ENCODE data around the gene IQCE.
A peak's percentile ranks its signal among the peaks of the same experiment; 100 is the strongest.

Gene IQCE

GRCh38 chr7:2660359-2661095, 101.7 kb downstream of the IQCE start:
- H3K79me2 ChIP-seq (ENCODE audit: control insufficient read depth, low read length) = no peaks in the 10 kb centered on the region
- H3K4me2 ChIP-seq (ENCODE audit: low read length) = no peak overlapping the region
- H3K4me1 ChIP-seq (ENCODE audit: control insufficient read depth, low read length) = no peaks in the 10 kb centered on the region
- no peak for TF ChIP-seq EZH2phosphoT487 (IDR thresholded peaks at IDR 0.05; ENCODE audit: borderline replicate concordance, low read length)
- peak; percentile 83 for TF ChIP-seq CTCF (IDR thresholded peaks at IDR 0.05; ENCODE audit: low read depth, low read length, poor library complexity, severe bottlenecking)
- no peaks in the 10 kb centered on the region for H4K20me1 ChIP-seq (ENCODE audit: control insufficient read depth, insufficient read depth, low read depth, low read length)
- H3K27ac ChIP-seq (ENCODE audit: low read depth, low read length) = no peak overlapping the region
- H3F3A ChIP-seq (ENCODE audit: control insufficient read depth, insufficient read depth) = no peaks in the 10 kb centered on the region
- no peaks in the 10 kb centered on the region for H3K36me3 ChIP-seq (ENCODE audit: control insufficient read depth, low read length)
- H3K9me2 ChIP-seq (replicated peaks; ENCODE audit: control insufficient read depth, low read length) = no peaks in the 10 kb centered on the region
- H3K4me3 ChIP-seq (ENCODE audit: low read length) = no peak overlapping the region
- no peaks in the 10 kb centered on the region for H3K9me3 ChIP-seq (ENCODE audit: control insufficient read depth, insufficient read depth, low read length)
- no peaks in the 10 kb centered on the region for H3K27me3 ChIP-seq (ENCODE audit: control insufficient read depth, low read length)

- no peaks in the 10 kb centered on the region for H3K36me3 ChIP-seq (ENCODE audit: control insufficient read depth, low read length)
- H3F3A ChIP-seq (ENCODE audit: control insufficient read depth, insufficient read depth) = no peaks in the 10 kb centered on the region
- no peaks in the 10 kb centered on the region for H4K20me1 ChIP-seq (ENCODE audit: control insufficient read depth, insufficient read depth, low read depth, low read length)
- no peak overlapping the region for H3K27ac ChIP-seq (ENCODE audit: low read depth, low read length)
- H3K4me3 ChIP-seq (ENCODE audit: low read length) = no peak overlapping the region
- H3K79me2 ChIP-seq (ENCODE audit: control insufficient read depth, low read length) = no peaks in the 10 kb centered on the region
- no peak overlapping the region for H3K4me2 ChIP-seq (ENCODE audit: low read length)
- H3K4me1 ChIP-seq (ENCODE audit: control insufficient read depth, low read length) = no peaks in the 10 kb centered on the region
- TF ChIP-seq CTCF (IDR thresholded peaks at IDR 0.05; ENCODE audit: low read depth, low read length, poor library complexity, severe bottlenecking) (peak; percentile 34), EZH2phosphoT487 (IDR thresholded peaks at IDR 0.05; ENCODE audit: borderline replicate concordance, low read length) (no peak)
- H3K9me3 ChIP-seq (ENCODE audit: control insufficient read depth, insufficient read depth, low read length) = no peaks in the 10 kb centered on the region
- no peaks in the 10 kb centered on the region for H3K9me2 ChIP-seq (replicated peaks; ENCODE audit: control insufficient read depth, low read length)
- no peaks in the 10 kb centered on the region for H3K27me3 ChIP-seq (ENCODE audit: control insufficient read depth, low read length)
Observed at GRCh38 chr7:2661096-2661449, 102.3 kb downstream of the IQCE start.

GRCh38 chr7:2661602-2662272, 103.0 kb downstream of the IQCE start:
- H3K4me2 ChIP-seq (ENCODE audit: low read length) = no peak overlapping the region
- no peak for TF ChIP-seq CTCF (IDR thresholded peaks at IDR 0.05; ENCODE audit: low read depth, low read length, poor library complexity, severe bottlenecking)
- no peak for TF ChIP-seq EZH2phosphoT487 (IDR thresholded peaks at IDR 0.05; ENCODE audit: borderline replicate concordance, low read length)

More at GRCh38 chr7:2661602-2662272, 103.0 kb downstream of the IQCE start:
- Histone ChIP-seq H3K9me2 (replicated peaks; ENCODE audit: control insufficient read depth, low read length) (no peaks in the 10 kb centered on the region), H3K4me1 (ENCODE audit: control insufficient read depth, low read length) (no peaks in the 10 kb centered on the region), H3K36me3 (ENCODE audit: control insufficient read depth, low read length) (no peaks in the 10 kb centered on the region), H3K9me3 (ENCODE audit: control insufficient read depth, insufficient read depth, low read length) (no peaks in the 10 kb centered on the region), H3K4me3 (ENCODE audit: low read length) (no peak overlapping the region), H3F3A (ENCODE audit: control insufficient read depth, insufficient read depth) (no peaks in the 10 kb centered on the region), H4K20me1 (ENCODE audit: control insufficient read depth, insufficient read depth, low read depth, low read length) (no peaks in the 10 kb centered on the region), H3K27ac (ENCODE audit: low read depth, low read length) (no peak overlapping the region), H3K79me2 (ENCODE audit: control insufficient read depth, low read length) (no peaks in the 10 kb centered on the region), H3K27me3 (ENCODE audit: control insufficient read depth, low read length) (peaks cover 2% of the 10 kb centered on the region)

Measured in DOHH2 (cell line).